GM18499 (cell line): ENCODE data around the gene ACAT1.
"Not testable (repeated sequence)": the region's sequence is repeated elsewhere in the genome, so short reads cannot be mapped to it uniquely, and the experiment has no call there.

Experiments used
- ATAC-seq: cut with Tn5 transposase; IDR thresholded peaks from one replicate; pipeline ENCODE4 v1.9.1; 2021; ENCODE audit warnings: moderate number of reproducible peaks; ENCODE audit not compliant: insufficient read depth, unreplicated experiment

Gene ACAT1

DNA sequence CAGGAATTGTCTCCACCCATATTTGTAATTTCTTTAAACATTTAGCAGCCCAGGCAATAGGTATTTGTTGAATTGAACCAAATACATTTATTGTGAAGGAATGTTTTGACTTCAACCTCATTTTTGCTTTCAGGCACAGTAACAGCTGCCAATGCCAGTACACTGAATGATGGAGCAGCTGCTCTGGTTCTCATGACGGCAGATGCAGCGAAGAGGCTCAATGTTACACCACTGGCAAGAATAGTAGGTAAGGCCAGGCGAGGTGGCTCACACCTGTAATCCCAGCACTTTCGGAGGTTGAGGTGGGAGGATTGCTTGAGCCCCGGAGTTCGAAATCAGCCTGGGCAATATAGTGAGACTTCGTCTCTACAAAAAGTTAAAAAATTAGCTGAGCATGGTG, 20.9 kb downstream of the ACAT1 start:
- no peak for ATAC-seq

DNA sequence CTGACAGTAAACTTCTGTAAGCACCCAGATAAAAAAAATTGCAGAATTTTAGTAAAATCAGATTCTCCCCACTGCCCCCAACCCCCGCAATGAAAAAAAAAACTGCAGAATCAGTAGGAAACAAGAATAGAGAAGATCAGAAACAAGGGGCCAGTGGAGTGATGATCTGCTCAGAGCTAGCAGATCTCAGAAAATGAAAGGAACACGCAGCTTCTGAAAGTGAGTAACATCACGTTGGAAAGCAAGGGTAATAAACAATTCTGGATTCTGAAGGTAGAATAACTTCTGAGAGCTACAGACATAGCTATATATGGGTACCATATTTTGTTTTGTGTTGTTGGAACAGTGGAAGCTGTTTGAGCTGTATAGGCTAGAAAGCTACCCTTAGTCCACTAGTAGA, 23.2 kb downstream of the ACAT1 start:
- ATAC-seq: no peak

DNA sequence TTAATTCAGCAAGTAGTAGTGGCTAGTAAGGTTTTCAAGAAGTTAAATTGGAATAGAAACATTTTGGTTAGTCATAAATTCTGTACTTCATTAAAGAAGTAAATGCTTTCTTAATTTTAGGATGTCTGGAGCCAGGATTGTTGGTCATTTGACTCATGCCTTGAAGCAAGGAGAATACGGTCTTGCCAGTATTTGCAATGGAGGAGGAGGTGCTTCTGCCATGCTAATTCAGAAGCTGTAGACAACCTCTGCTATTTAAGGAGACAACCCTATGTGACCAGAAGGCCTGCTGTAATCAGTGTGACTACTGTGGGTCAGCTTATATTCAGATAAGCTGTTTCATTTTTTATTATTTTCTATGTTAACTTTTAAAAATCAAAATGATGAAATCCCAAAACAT, 25.8 kb downstream of the ACAT1 start:
- ATAC-seq: no peak

DNA sequence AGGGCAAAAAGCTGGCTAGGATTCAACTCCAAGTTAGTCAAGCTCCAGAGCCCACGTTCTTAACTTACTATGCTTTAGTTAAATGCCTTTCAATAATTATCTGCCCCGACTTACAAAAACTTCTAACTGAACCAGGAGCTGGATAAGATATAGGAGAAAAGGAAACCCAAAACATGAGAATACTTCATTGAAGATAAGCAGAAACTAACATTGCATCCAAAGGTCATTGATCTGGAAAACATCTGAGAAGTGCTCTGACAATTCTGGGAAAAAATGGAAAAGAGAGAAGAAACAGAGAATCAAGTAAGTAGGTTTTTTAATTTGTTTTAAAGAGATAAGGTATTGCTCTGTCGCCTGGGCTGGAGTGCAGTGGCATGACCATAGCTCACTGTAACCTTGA, 27.2 kb downstream of the ACAT1 start:
- no peak for ATAC-seq

DNA sequence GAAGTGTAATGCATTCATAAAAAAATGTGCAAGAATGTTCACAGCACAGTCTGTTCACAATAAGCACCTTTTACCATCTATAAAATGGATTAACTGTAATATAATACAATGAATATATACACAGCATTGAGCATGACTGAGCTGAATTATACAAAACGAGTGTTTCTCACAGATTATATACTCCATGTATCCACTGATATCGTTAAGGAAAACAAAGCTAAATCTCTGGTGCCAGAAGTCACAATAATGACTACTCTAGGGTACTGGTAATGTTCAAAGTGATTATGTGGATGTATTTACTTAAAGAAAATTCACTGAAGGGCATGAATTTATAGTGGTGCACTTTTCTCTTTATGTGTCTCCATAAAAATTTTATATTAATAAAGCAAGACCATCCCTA, 33.2 kb downstream of the ACAT1 start:
- ATAC-seq: no peak

DNA sequence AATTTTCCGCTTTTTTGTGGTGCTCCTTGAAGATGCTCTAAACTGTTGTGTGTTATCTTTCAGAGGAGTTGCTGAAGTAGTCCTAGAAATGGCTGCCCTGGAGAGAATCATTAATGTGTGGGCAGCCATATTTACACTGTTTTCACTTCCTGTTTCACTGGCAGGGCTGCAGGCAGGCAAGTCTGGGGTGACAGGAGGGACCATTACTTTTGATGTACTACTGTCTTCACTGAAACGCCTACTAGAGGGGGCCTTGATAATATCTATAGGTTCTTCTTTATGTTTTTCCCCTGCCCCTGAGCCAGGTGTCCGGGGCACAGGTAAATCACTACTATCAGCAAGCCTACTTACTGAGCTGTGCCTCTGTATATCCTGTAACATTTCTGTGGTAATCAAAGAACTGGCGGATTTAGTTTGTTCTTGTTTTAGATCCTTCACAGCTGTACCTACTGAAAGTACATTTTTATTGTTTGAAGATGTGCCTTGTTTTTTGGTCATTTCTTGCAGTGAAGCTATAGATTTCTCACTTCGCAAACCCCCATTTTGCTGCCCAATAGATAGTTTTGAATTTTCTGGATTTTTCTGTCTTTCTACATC, 39.7 kb downstream of the ACAT1 start:
- peak; percentile 94 for ATAC-seq

DNA sequence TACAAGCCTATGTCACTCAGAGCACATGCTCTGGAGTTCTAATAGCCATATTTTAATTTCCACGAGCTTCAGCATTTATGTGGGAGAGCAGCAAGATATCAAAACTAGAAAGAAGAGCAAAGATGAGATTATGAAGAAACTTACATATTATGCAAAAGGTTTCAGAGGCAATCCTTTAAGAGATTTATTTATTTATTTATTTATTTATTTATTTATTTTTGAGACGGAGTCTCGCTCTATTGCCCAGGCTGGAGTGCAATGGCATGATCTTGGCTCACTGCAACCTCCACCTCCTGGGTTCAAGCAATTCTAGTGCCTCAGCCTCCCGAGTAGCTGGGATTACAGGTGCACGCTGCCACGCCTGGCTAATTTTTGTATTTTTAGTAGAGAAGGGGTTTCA, 41.5 kb downstream of the ACAT1 start:
- ATAC-seq: not testable (repeated sequence)

DNA sequence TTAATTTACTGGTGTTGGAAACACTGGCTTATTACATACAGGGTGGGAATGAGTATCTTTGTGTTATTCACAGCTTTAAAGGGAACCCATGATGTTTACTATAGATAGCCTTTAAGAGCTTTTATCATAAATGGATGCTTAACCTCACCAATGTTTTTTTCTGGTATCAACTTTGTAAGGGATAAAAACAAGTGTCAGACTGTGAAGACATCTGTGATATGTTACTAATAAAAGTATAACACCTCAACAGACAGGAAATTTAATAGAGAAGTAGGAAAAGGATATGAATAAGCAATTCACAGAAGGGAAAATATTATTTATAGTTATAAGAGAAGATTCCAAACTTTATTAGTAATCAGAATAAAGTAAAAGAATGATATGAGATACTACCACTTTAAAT, 46.3 kb downstream of the ACAT1 start:
- no peak for ATAC-seq

DNA sequence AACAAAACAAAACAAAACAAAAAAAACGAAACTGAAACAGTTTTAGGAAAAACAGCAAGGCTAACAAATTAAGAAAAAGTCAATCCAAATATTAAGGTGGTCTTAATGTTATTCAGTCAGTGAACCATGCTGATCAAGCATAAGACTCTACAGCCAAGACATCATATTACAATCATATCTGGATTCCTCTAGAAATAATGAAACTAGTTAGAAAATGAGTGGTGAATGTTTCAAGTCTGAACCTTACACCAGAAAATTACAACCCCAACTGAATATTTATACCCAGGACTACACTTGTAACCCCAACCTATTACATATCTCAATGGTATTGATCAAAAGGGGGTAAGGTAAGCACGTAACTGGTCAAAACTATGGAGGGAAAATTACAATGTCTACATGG, 48.8 kb downstream of the ACAT1 start:
- no peak for ATAC-seq

DNA sequence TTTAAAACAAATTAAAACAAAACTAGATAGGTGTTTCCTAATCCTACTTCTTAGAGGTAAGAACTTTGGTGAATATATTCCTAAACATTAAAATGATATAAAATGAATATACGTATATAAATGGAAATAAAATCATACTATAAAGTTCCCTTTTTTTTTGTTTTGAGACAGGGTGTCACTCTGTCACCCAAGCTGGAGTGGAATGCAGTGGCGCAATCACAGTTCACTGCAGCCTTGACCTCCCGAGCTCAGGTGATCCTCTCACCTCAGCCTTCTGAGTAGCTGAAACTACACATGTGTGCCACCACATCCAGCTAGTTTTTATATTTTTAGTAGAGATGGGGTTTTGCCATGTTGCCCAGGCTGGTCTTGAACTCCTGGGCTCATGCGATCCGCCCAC, 56.2 kb downstream of the ACAT1 start:
- no peak for ATAC-seq

DNA sequence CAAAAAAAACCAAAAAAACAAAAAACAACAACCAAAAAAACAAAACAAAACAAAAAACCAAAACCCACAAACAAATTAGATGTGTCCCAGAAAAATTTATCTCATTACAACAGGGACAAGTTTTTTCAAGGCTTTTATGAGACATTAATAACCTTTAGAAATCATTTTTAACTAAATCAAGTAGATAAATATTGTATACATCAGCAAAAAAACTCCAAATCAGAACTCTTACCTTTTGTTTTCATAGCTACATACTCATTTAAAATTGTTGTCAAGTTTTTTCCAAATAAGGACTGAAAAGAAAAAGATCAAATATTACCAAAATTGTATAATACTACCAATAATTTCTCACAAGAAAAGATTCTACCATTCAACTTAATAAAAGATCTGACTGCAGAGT, 72.4 kb downstream of the ACAT1 start:
- ATAC-seq: no peak

DNA sequence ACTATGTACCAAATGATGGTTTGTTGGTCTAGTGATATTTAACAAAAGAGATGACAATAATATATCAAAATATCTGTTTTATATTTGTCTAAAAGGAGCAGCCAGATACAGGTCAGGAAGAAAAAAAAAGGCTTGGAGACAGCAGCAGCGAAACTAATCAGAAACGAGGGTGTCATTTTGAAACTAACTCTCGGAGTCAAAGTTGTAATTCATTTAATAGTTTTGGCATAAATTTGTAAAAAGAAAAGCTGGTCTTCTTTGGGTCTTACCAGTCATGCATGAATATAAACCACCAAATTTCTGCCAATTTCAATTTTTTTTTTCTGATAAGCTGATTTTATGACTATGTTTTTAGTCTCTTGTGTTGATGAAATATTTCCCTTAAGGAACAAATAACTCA, 75.5 kb downstream of the ACAT1 start:
- ATAC-seq: no peak
